IMR-90 (cell line): ENCODE data around the gene FRYL. TPM values are rescaled to one million over a fixed set of nuclear protein-coding genes. Genes with fewer than 3 reads are reported as not detected.

ENCODE experiments used
- ATAC-seq: fragments of 200-7000 bp; cut with Tn5 transposase; 2 replicates; pipeline ENCODE4 v1.9.1; 2020; ENCODE audit warnings: low read depth, mild to moderate bottlenecking, moderate library complexity
- BruUV-seq: library from RNA; stranded (reverse); fragments of 400-500 nt; replicated peaks from 2 replicates; lab custom pipeline; 2021; lab: Mats Ljungman, UMichigan
- CTCF ChIA-PET: fragments of 300-600 bp; formaldehyde crosslinking; extraction: SDS; loops from one replicate; lab custom pipeline; 2021; ENCODE audit warnings: antibody characterized with exemption; lab: Yijun Ruan, JAX
- POLR2A ChIA-PET: fragments of 300-600 bp; sonication (Branson Sonifier 250); formaldehyde crosslinking; loops from one replicate; lab custom pipeline; 2022; ENCODE audit warnings: antibody characterized with exemption; ENCODE audit not compliant: unreplicated experiment; lab: Charles Lee
- DNase-seq: peaks from one replicate; pipeline ENCODE4 v3.0.0; 2013
- H2AFZ ChIP-seq: replicated peaks from 2 replicates; pipeline ENCODE3; 2013; ENCODE audit warnings: low read length, mild to moderate bottlenecking; ENCODE audit not compliant: poor library complexity
- H2AK5ac ChIP-seq: 2 replicates; pipeline ENCODE4 v1.6.1; 2013; ENCODE audit warnings: low read depth, low read length, inconsistent platforms
- H2AK9ac ChIP-seq: replicated peaks from 2 replicates; pipeline ENCODE3; 2013; ENCODE audit warnings: mild to moderate bottlenecking, low read depth, low read length, moderate library complexity; ENCODE audit not compliant: poor library complexity
- H2BK120ac ChIP-seq: 2 replicates; pipeline ENCODE4 v1.6.1; 2013; ENCODE audit warnings: low read depth, low read length, inconsistent platforms
- H2BK15ac ChIP-seq: 3 replicates; pipeline ENCODE4 v1.6.1; 2013; ENCODE audit warnings: low read depth, low read length, inconsistent platforms
- H2BK20ac ChIP-seq: 2 replicates; pipeline ENCODE4 v1.6.1; 2013; ENCODE audit warnings: low read depth, mild to moderate bottlenecking, inconsistent platforms, low read length, moderate library complexity
- H2BK5ac ChIP-seq: 2 replicates; pipeline ENCODE4 v1.6.1; 2013; ENCODE audit warnings: mild to moderate bottlenecking, low read depth, low read length, inconsistent platforms; ENCODE audit not compliant: poor library complexity, severe bottlenecking
- H3K14ac ChIP-seq: replicated peaks from 2 replicates; pipeline ENCODE4 v1.6.1; 2013; ENCODE audit warnings: low read depth, low read length, inconsistent platforms
- H3K18ac ChIP-seq: 2 replicates; pipeline ENCODE4 v1.6.1; 2013; ENCODE audit warnings: low read depth, low read length, control low read depth
- H3K23ac ChIP-seq: 2 replicates; pipeline ENCODE4 v1.6.1; 2013; ENCODE audit warnings: low read depth, low read length, inconsistent platforms
- H3K27ac ChIP-seq: 2 replicates; pipeline ENCODE4 v1.5.1; 2013; ENCODE audit warnings: mild to moderate bottlenecking, control low read depth, low read length; ENCODE audit not compliant: insufficient read depth
- H3K27me3 ChIP-seq: 2 replicates; pipeline ENCODE4 v1.6.1; 2013; ENCODE audit warnings: low read length; ENCODE audit not compliant: control insufficient read depth, insufficient read depth
- H3K36me3 ChIP-seq: 2 replicates; pipeline ENCODE4 v1.6.1; 2013; ENCODE audit warnings: low read length, mixed read lengths; ENCODE audit not compliant: control insufficient read depth, insufficient read depth
- H3K4ac ChIP-seq: 2 replicates; pipeline ENCODE4 v1.6.1; 2013; ENCODE audit warnings: low read depth, low read length, inconsistent platforms
- H3K4me1 ChIP-seq: 2 replicates; pipeline ENCODE4 v1.6.1; 2013; ENCODE audit warnings: low read length, mixed read lengths; ENCODE audit not compliant: control insufficient read depth, insufficient read depth
- H3K4me2 ChIP-seq: 2 replicates; pipeline ENCODE4 v1.6.1; 2013; ENCODE audit warnings: low read depth, mild to moderate bottlenecking, control low read depth, low read length, moderate library complexity
- H3K4me3 ChIP-seq: 2 replicates; pipeline ENCODE4 v1.5.1; 2013; ENCODE audit warnings: low read depth, mild to moderate bottlenecking, control low read depth, low read length, moderate library complexity; ENCODE audit not compliant: insufficient read depth
- H3K56ac ChIP-seq: 2 replicates; pipeline ENCODE4 v1.6.1; 2013; ENCODE audit warnings: low read length, inconsistent platforms; ENCODE audit not compliant: insufficient read depth; ENCODE audit errors: extremely low read depth
- H3K79me1 ChIP-seq, 2 experiments: 2 replicates each; pipeline ENCODE4 v1.6.1; 2013; ENCODE audit warnings: low read length in 2 of 2, inconsistent platforms in 1 of 2, low read depth in 1 of 2
- H3K9ac ChIP-seq: 2 replicates; pipeline ENCODE4 v1.6.1; 2013; ENCODE audit warnings: low read depth, low read length, control low read depth
- H3K9me1 ChIP-seq: 2 replicates; pipeline ENCODE4 v1.6.1; 2013; ENCODE audit warnings: low read length, inconsistent platforms; ENCODE audit not compliant: insufficient read depth
- H3K9me3 ChIP-seq: 2 replicates; pipeline ENCODE4 v1.6.1; 2013; ENCODE audit warnings: low read length; ENCODE audit not compliant: control insufficient read depth, insufficient read depth
- H4K20me1 ChIP-seq: 2 replicates; pipeline ENCODE4 v1.6.1; 2013; ENCODE audit warnings: low read length, inconsistent platforms; ENCODE audit not compliant: insufficient read depth
- H4K5ac ChIP-seq: 2 replicates; pipeline ENCODE4 v1.6.1; 2013; ENCODE audit warnings: mild to moderate bottlenecking, low read depth, low read length, control low read depth
- H4K8ac ChIP-seq, 2 experiments: 2 replicates each; pipeline ENCODE4 v1.6.1; 2013; ENCODE audit warnings: low read depth in 2 of 2, low read length in 2 of 2, control low read depth in 1 of 2, inconsistent platforms in 1 of 2
- H4K91ac ChIP-seq: 2 replicates; pipeline ENCODE4 v1.6.1; 2013; ENCODE audit warnings: low read depth, low read length, inconsistent platforms; ENCODE audit not compliant: insufficient read depth
- CEBPB ChIP-seq: IDR thresholded peaks from 2 replicates; pipeline ENCODE4 v1.6.1; 2012; ENCODE audit warnings: low read depth, low read length, improper control_type of control experiment
- MAZ ChIP-seq: IDR thresholded peaks from 2 replicates; pipeline ENCODE4 v1.6.1; 2012; ENCODE audit warnings: low read depth, mild to moderate bottlenecking, low read length, improper control_type of control experiment, moderate library complexity, borderline replicate concordance
- WGBS, 2 experiments: methylation state at CpG; one replicate each; pipeline versions ENCODE4 v1.1.5 to v1.1.7; 2013; ENCODE audit warnings: missing lambda C conversion rate in 2 of 2; ENCODE audit not compliant: insufficient read length in 1 of 2; ENCODE audit errors: extremely low coverage in 2 of 2; 5-methylcytosine and 5-hydroxymethylcytosine counted together
- dilution Hi-C: fragments of 300-500 bp; cut with HindIII; formaldehyde crosslinking; loops from one replicate; pipeline ENCODE4 v1.14.3; 2018; ENCODE audit warnings: low sequenced_read_pairs; ENCODE audit not compliant: unreplicated experiment
- in situ Hi-C: fragments of 300-500 bp; cut with MboI; formaldehyde crosslinking; loops from 3 replicates; pipeline ENCODE4 v1.14.3; 2019; ENCODE audit warnings: low sequenced_read_pairs, inconsistent platforms, mixed read lengths
- intact Hi-C: fragments of 100-400 bp; cut with micrococcal nuclease; formaldehyde crosslinking; loops from 2 replicates; pipeline ENCODE4 v1.10.0; 2022
- polyA plus RNA-seq, 3 experiments: library from polyadenylated mRNA; depleted of rRNA; stranded (reverse); fragments of >200 nt; gene quantifications; 2 replicates each; pipeline ENCODE4 v1.2.3, GENCODE V29; 2012; ENCODE audit warnings: low replicate concordance in 1 of 3
- total RNA-seq: library from RNA; depleted of rRNA; stranded (reverse); fragments of >200 nt; gene quantifications from 2 replicates; pipeline ENCODE4 v1.2.3, GENCODE V29; 2012

FRYL gene
- total and polyA plus RNA-seq, 2 of the 4 experiments (the other 2 are of a cell fraction): 9.9 to 77.4 TPM

- H3K4me2 ChIP-seq: no peak overlapping the region
- no peaks in the 10 kb centered on the region for H3K4me1 ChIP-seq
- no peaks in the 10 kb centered on the region for H3K27me3 ChIP-seq
- H3K36me3 ChIP-seq: peaks cover 22% of the 10 kb centered on the region
- H3K56ac ChIP-seq: no peak overlapping the region
- no peaks in the 10 kb centered on the region for H3K9me3 ChIP-seq
- H3K9ac ChIP-seq: no peak overlapping the region
- no peaks in the 10 kb centered on the region for H3K9me1 ChIP-seq
- no peak overlapping the region for H3K27ac ChIP-seq
- ATAC-seq (no peak), DNase-seq (no peak)
- H2BK120ac ChIP-seq: no peak overlapping the region
- no peak overlapping the region for H3K23ac ChIP-seq
- H4K8ac ChIP-seq: no peak overlapping the region
- in situ Hi-C loops (loop anchor here (10.0 kb wide), 1 partner anchor 389 kb away; no protein-coding TSS in a partner anchor), dilution Hi-C loops (no loop called here), intact Hi-C loops (no loop called here)
- H2AK5ac ChIP-seq: no peak overlapping the region
- H2AK9ac ChIP-seq: no peak overlapping the region
- no TSS peak for BruUV-seq
- no peak overlapping the region for H2AFZ ChIP-seq
- H3K79me1 ChIP-seq: 0 out of 4 replicates have a peak, but pooled peaks cover 0 to 2% of the 10 kb centered on the region in 2 experiments
- H3K14ac ChIP-seq: no peak overlapping the region
- no peak for TF ChIP-seq MAZ
- TF ChIP-seq CEBPB: no peak
- no peaks in the 10 kb centered on the region for H4K20me1 ChIP-seq
- no peak overlapping the region for H2BK15ac ChIP-seq
- no peak overlapping the region for H2BK20ac ChIP-seq
- POLR2A ChIA-PET: no interaction called here
- CTCF ChIA-PET: no interaction called here
- no peak overlapping the region for H4K91ac ChIP-seq
- no peak overlapping the region for H3K4ac ChIP-seq
- H3K18ac ChIP-seq: no peak overlapping the region
- H4K5ac ChIP-seq: no peak overlapping the region
- H2BK5ac ChIP-seq: no peak overlapping the region
- WGBS, 2 experiments: no CpG with 5 or more reads among the region's 5 CpGs
- H3K4me3 ChIP-seq: no peak overlapping the region
These were observed 214.6 kb downstream of the FRYL start for GRCh38 chr4:48565362-48566033.
